ENCODE results near the gene GAS2L1. TPM values are rescaled to one million over a fixed set of nuclear protein-coding genes. Genes with fewer than 3 reads are reported as not detected.
A peak's percentile ranks its signal among the peaks of the same experiment; 100 is the strongest.

Gene GAS2L1
- total and polyA plus RNA-seq, 2 donors from 2014 or later = 24.2 to 27.2 TPM

DNA sequence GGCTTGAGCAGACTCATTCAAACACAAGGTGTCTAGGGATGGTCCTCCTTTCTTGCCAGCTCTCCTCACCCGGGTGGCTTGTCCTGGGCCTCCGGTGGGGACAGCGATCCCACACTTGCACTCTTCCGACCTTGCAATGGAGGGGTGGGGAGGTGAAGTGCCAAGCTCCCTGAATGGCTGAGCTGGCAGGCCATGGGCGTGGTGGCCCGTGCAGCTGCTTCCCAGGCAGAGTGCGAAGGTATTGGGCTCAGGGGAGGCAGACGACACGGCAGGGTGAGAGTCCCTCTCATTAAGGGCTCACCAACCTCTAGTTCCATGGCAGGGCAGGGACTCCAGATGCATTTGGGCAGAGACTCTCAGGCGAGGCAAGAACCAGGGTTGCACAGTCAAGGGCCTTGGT lies 20.0 kb downstream of the GAS2L1 start:
- H3K27me3 ChIP-seq (ENCODE audit: control insufficient read depth, insufficient read depth, low read length) = no peaks in the 10 kb centered on the region
- no peak overlapping the region for H3K9ac ChIP-seq (ENCODE audit: low read length in 3 of 3)
- TF ChIP-seq, protein P1, sequence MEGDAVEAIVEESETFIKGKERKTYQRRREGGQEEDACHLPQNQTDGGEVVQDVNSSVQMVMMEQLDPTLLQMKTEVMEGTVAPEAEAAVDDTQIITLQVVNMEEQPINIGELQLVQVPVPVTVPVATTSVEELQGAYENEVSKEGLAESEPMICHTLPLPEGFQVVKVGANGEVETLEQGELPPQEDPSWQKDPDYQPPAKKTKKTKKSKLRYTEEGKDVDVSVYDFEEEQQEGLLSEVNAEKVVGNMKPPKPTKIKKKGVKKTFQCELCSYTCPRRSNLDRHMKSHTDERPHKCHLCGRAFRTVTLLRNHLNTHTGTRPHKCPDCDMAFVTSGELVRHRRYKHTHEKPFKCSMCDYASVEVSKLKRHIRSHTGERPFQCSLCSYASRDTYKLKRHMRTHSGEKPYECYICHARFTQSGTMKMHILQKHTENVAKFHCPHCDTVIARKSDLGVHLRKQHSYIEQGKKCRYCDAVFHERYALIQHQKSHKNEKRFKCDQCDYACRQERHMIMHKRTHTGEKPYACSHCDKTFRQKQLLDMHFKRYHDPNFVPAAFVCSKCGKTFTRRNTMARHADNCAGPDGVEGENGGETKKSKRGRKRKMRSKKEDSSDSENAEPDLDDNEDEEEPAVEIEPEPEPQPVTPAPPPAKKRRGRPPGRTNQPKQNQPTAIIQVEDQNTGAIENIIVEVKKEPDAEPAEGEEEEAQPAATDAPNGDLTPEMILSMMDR (IDR thresholded peaks at IDR 0.05; ENCODE audit: borderline replicate concordance, extremely low read depth, insufficient read depth) = no peak
- H3K36me3 ChIP-seq (ENCODE audit: control insufficient read depth in 2 of 3, insufficient read depth in 3 of 3, low read length in 3 of 3) = peaks cover 0 to 13% (median 0%) of the 10 kb centered on the region in 3 donors
- FAIRE-seq (no peak), DNase-seq (no peak)
- H3K9me3 ChIP-seq (ENCODE audit: control insufficient read depth in 2 of 3, insufficient read depth in 1 of 3, low read length in 3 of 3) = no peaks in the 10 kb centered on the region
- no peak overlapping the region for H3K4me3 ChIP-seq (ENCODE audit: low read length in 3 of 3)
- intact Hi-C loops (cut with DNase I) = no loop called here
- no peaks in the 10 kb centered on the region for H3K4me1 ChIP-seq (ENCODE audit: control insufficient read depth in 2 of 3, insufficient read depth in 2 of 3, low read depth in 1 of 3, low read length in 3 of 3)
- H3K27ac ChIP-seq (ENCODE audit: low read depth in 2 of 2, low read length in 2 of 2) = no peak overlapping the region

DNA sequence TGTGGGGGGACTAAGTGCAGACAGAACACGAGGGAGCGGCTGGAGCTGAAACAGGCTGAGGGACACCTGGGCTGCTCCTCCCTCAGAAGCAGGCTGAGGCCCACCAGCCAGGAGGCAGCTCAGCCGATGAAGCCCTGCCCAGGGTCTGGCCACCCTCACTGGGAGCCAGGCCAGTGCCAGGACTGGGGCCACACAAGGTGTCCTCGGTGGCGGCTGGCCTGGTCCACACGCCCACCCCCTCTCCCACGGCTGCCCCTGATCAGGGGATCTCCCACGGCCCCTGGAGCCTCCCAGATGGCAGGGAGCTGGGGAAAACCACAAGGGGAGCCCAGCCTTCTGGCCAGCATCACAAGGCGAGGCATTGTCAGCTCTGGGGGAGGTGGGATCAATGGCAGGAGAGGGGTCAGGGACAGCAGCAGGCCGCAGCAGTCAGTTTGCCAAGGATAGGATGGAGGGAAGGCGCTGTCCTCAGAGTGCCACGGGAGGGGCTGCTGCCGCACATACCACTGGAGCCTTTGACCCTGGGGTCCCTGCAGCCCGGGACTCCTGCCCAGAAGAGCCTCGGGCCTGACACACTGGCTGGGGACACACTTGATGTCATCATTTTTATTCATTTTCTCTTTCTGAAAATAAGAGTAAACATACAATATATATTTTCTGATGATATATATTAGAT lies 20.8 kb downstream of the GAS2L1 start:
- Histone ChIP-seq H3K27me3 (ENCODE audit: control insufficient read depth, insufficient read depth, low read length) (no peaks in the 10 kb centered on the region), H3K36me3 (ENCODE audit: control insufficient read depth in 2 of 3, insufficient read depth in 3 of 3, low read length in 3 of 3) (peaks cover 0 to 13% (median 0%) of the 10 kb centered on the region in 3 donors), H3K4me1 (ENCODE audit: control insufficient read depth in 2 of 3, insufficient read depth in 2 of 3, low read depth in 1 of 3, low read length in 3 of 3) (no peaks in the 10 kb centered on the region), H3K9me3 (ENCODE audit: control insufficient read depth in 2 of 3, insufficient read depth in 1 of 3, low read length in 3 of 3) (no peaks in the 10 kb centered on the region), H3K9ac (ENCODE audit: low read length in 3 of 3) (no peak overlapping the region), H3K27ac (ENCODE audit: low read depth in 2 of 2, low read length in 2 of 2) (no peak overlapping the region), H3K4me3 (ENCODE audit: low read length in 3 of 3) (no peak overlapping the region)
- DNase-seq = no peak
- intact Hi-C loops (cut with DNase I) = no loop called here
- TF ChIP-seq, protein P1 (IDR thresholded peaks at IDR 0.05; ENCODE audit: borderline replicate concordance, extremely low read depth, insufficient read depth) = no peak
- no peak for FAIRE-seq

DNA sequence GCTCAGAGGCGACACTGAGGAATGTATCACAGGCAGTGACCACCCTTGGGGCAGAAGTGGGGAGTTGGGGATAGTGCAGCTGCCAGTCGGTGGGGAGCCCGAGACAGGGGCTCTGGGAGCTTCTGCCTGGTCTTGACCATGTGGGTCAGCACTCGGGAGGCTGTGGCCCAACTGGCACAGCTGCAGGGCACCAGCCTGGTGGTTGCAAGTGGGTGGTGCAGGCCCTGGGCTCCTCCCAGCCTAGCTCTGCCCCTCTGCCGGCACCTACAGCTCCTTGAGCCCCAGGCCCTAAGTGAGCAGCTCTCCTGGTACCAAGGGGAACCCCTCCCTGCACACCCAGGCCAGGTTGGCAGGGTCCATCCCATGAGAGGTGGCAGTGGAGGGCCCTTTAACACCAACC lies 21.6 kb downstream of the GAS2L1 start:
- no peak overlapping the region for H3K27ac ChIP-seq (ENCODE audit: low read depth in 2 of 2, low read length in 2 of 2)
- H3K27me3 ChIP-seq (ENCODE audit: control insufficient read depth, insufficient read depth, low read length) = no peaks in the 10 kb centered on the region
- H3K9me3 ChIP-seq (ENCODE audit: control insufficient read depth in 2 of 3, insufficient read depth in 1 of 3, low read length in 3 of 3) = no peaks in the 10 kb centered on the region
- no peak overlapping the region for H3K4me3 ChIP-seq (ENCODE audit: low read length in 3 of 3)
- H3K4me1 ChIP-seq (ENCODE audit: control insufficient read depth in 2 of 3, insufficient read depth in 2 of 3, low read depth in 1 of 3, low read length in 3 of 3) = no peaks in the 10 kb centered on the region
- FAIRE-seq (no peak), DNase-seq (peak in 1 of 5 donors; percentile 72)
- TF ChIP-seq, protein P1 (IDR thresholded peaks at IDR 0.05; ENCODE audit: borderline replicate concordance, extremely low read depth, insufficient read depth) = no peak
- H3K9ac ChIP-seq (ENCODE audit: low read length in 3 of 3) = no peak overlapping the region
- peaks cover 0 to 13% (median 0%) of the 10 kb centered on the region in 3 donors for H3K36me3 ChIP-seq (ENCODE audit: control insufficient read depth in 2 of 3, insufficient read depth in 3 of 3, low read length in 3 of 3)
- intact Hi-C loops (cut with DNase I) = no loop called here

All from kidney (tissue), 14 donors.